PC-9 (cell line): ENCODE data around the gene DOCK2.

ENCODE experiments used
- EZH2 ChIP-seq: fragments of 200-600 bp; sonication (generic); IDR thresholded peaks from 2 replicates; pipeline ENCODE4 v1.8.0; 2017; ENCODE audit warnings: antibody characterized with exemption, low read depth
- TF ChIP-seq, protein P1 (sequence below): fragments of 200-600 bp; sonication (generic); conservative IDR thresholded peaks from 2 replicates; pipeline ENCODE4 v1.6.1; 2017; ENCODE audit warnings: mixed run types, antibody characterized with exemption, mild to moderate bottlenecking, moderate library complexity

DNA sequence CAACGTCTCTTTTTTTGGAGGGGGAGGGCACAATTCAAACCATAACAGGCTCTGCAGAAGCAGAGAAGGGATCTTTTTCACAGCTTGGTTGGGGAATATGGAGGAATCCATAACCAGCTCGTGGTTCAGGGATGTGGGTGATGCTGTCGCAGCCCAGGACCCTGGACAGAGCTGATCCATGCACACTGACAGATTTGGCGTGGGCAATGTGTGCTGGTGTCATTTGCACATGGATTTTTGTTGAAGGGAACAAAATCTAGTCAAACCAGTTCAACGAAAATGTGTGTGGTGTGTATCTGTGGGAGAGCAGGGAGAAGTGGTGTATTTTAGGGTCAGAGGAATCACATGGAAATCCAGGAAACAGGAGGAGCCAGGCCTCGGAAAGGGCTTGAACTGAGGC lies 4.2 kb downstream of the DOCK2 start:
- TF ChIP-seq, protein P1, sequence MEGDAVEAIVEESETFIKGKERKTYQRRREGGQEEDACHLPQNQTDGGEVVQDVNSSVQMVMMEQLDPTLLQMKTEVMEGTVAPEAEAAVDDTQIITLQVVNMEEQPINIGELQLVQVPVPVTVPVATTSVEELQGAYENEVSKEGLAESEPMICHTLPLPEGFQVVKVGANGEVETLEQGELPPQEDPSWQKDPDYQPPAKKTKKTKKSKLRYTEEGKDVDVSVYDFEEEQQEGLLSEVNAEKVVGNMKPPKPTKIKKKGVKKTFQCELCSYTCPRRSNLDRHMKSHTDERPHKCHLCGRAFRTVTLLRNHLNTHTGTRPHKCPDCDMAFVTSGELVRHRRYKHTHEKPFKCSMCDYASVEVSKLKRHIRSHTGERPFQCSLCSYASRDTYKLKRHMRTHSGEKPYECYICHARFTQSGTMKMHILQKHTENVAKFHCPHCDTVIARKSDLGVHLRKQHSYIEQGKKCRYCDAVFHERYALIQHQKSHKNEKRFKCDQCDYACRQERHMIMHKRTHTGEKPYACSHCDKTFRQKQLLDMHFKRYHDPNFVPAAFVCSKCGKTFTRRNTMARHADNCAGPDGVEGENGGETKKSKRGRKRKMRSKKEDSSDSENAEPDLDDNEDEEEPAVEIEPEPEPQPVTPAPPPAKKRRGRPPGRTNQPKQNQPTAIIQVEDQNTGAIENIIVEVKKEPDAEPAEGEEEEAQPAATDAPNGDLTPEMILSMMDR, result no peak
- no peak for TF ChIP-seq EZH2
